ENCODE data around the gene PPP1CA. TPM values are rescaled to one million over a fixed set of nuclear protein-coding genes. Genes with fewer than 3 reads are reported as not detected.

Gene PPP1CA
- total RNA-seq, 1 experiment from 2014 or later, result 449 TPM

DNA sequence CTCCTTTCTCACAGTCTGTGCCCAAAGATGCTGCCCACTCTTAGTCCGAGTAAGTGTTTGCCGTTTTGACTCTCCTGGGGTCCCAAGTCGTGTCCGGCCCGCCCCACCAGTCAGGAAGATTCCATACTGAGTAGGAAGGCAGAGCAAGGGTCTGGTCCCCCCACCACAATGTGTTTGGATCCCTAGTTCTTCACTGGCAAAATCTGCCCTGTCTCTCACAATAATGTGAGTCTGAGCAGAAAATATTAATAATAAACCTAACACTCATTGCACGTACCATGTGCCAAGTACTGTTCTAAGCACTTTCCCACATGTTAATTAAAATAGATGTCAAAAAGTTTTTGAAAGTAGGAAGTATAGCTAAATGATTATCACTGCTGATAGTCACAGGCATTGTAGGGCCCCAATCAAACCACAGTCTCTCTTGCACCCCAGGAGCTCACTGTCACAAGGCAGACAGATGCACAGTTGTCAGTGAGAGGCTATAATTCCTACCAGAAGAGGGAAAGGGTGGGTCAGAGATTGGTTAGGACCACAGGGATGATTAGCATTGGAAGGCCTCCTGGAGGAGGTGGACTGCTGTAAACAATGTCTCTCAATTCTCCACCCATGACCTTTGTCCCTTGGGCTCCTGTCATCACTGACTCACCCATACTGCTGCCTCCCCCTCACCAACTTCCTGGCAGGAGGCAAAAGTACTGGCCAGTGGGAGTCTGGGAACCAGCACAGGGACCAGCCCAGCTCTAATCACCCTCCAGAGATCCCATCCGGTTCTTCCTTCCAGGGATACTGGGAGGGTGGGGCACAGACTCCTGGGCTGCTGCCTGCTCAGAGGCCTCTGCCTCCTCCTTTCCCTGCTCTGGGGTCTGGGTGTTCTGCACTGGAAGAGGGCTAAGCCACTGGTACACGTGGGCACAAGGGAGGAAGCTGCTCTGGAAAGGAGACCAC lies 47.3 kb downstream of the PPP1CA start:
- Histone ChIP-seq H3K36me3 (ENCODE audit: low read depth, low read length) (no peaks in the 10 kb centered on the region), H3K4me3 (ENCODE audit: low read length) (peak overlapping the region; percentile 77), H3K9me3 (ENCODE audit: low read length) (no peaks in the 10 kb centered on the region), H3K4me2 (ENCODE audit: low read length) (peak overlapping the region; percentile 92), H3K27me3 (ENCODE audit: low read length) (no peaks in the 10 kb centered on the region), H3K4me1 (ENCODE audit: insufficient read depth, low read length) (peaks cover 64% of the 10 kb centered on the region), H3K27ac (ENCODE audit: low read length) (peak overlapping the region; percentile 93), H3K9ac (ENCODE audit: low read length) (peak overlapping the region; percentile 87), H3K79me2 (ENCODE audit: low read length) (peaks cover 14% of the 10 kb centered on the region), H4K20me1 (ENCODE audit: low read length) (no peaks in the 10 kb centered on the region), H2AFZ (ENCODE audit: low read length) (peak overlapping the region; percentile 69; the same call in 1 of the 2 replicates), H3F3A (ENCODE audit: low read length, unreplicated experiment) (peaks cover 17% of the 10 kb centered on the region), H3K9me2 (replicated peaks; ENCODE audit: low read length) (no peaks in the 10 kb centered on the region)
- BruUV-seq (replicated peaks), result TSS peak; percentile 95
- POLR2A ChIA-PET (ENCODE audit: unreplicated experiment), result interaction anchor here (0.6 to 2.3 kb wide), 5 partner anchors 8 to 1663 kb away, joined by 3 to 32 read pairs (median 5); partner anchors contain the start of gene CLCF1
- DNase-seq (peak; percentile 99), ATAC-seq (peak; percentile 64)
- intact Hi-C loops (cut with micrococcal nuclease), result loop anchor here (1.0 kb wide), 1 partner anchor 8 kb away; no protein-coding TSS in a partner anchor
- CTCF ChIA-PET, result interaction anchor here (0.6 to 4.1 kb wide), 6 partner anchors 9 to 31 kb away, joined by 3 to 46 read pairs (median 8); partner anchors contain the start of gene CLCF1
- TF ChIP-seq, protein P1, sequence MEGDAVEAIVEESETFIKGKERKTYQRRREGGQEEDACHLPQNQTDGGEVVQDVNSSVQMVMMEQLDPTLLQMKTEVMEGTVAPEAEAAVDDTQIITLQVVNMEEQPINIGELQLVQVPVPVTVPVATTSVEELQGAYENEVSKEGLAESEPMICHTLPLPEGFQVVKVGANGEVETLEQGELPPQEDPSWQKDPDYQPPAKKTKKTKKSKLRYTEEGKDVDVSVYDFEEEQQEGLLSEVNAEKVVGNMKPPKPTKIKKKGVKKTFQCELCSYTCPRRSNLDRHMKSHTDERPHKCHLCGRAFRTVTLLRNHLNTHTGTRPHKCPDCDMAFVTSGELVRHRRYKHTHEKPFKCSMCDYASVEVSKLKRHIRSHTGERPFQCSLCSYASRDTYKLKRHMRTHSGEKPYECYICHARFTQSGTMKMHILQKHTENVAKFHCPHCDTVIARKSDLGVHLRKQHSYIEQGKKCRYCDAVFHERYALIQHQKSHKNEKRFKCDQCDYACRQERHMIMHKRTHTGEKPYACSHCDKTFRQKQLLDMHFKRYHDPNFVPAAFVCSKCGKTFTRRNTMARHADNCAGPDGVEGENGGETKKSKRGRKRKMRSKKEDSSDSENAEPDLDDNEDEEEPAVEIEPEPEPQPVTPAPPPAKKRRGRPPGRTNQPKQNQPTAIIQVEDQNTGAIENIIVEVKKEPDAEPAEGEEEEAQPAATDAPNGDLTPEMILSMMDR (conservative IDR thresholded peaks at IDR 0.05; ENCODE audit: low read depth, low read length), result peak; percentile 16; the same call in 1 of the 2 replicates
- no peak for TF ChIP-seq EZH2 (IDR thresholded peaks at IDR 0.05; ENCODE audit: low read length, unreplicated experiment)
- TF ChIP-seq EZH2phosphoT487 (IDR thresholded peaks at IDR 0.05; ENCODE audit: borderline replicate concordance, low read length), result no peak

DNA sequence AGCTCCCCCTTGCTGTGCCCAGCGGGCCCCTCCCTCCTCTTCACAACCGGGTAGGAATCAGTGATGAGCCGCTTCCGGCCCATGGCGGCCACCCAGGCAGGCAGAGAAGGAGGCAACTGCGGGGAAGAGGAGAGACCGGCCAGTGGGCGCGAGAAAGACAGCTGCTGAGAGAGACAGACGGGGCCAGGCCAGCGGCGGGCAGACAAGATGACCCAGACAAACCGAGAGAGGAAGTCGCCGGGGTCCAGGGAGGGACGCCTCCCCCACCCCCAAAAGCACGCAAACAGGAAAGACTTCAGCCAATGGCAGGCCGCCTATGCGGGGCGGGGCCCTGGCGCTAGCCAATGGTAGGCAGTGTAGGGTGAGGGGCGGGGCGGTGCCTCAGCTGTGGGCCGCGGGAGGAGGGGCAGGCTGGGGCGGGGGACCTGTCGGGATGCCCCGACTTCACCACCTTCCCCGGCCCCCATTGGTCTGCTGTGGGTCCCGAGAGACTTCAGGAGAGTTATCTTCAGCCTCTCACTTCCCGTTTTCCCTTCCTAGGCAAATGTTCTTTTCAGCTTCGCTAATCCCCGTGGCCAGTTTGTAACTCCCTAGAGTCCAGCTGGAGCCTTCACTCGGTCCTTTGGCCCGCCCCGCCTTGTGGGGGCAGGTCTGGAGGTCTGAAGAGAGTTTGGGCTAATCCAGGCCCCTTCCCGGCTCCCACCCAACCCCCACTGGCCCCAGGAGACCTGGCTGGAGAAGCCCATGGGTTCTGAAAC lies 48.2 kb downstream of the PPP1CA start, which contains the start of gene POLD4:
Gene POLD4 (minus strand): TSS at position 230 of the 758 bp plus-strand sequence. CDS start 147 bp downstream, at position 83.
- peak; percentile 54 for ATAC-seq
- peak; percentile 98 for DNase-seq
- TF ChIP-seq, protein P1 (conservative IDR thresholded peaks at IDR 0.05; ENCODE audit: low read depth, low read length), result no peak
- TF ChIP-seq EZH2phosphoT487 (IDR thresholded peaks at IDR 0.05; ENCODE audit: borderline replicate concordance, low read length) (no peak), EZH2 (IDR thresholded peaks at IDR 0.05; ENCODE audit: low read length, unreplicated experiment) (no peak)
- Histone ChIP-seq H2AFZ (ENCODE audit: low read length) (peak within 1 kb of the TSS; percentile 69), H3K27me3 (ENCODE audit: low read length) (no peaks in the 10 kb centered on the region), H4K20me1 (ENCODE audit: low read length) (no peaks in the 10 kb centered on the region), H3K9ac (ENCODE audit: low read length) (peak within 1 kb of the TSS; percentile 87), H3K4me3 (ENCODE audit: low read length) (peak within 1 kb of the TSS; percentile 77), H3K36me3 (ENCODE audit: low read depth, low read length) (no peaks in the 10 kb centered on the region), H3K79me2 (ENCODE audit: low read length) (peaks cover 14% of the 10 kb centered on the region), H3K9me3 (ENCODE audit: low read length) (no peaks in the 10 kb centered on the region), H3K27ac (ENCODE audit: low read length) (peak within 1 kb of the TSS; percentile 93), H3K9me2 (replicated peaks; ENCODE audit: low read length) (no peaks in the 10 kb centered on the region), H3F3A (ENCODE audit: low read length, unreplicated experiment) (peaks cover 17% of the 10 kb centered on the region), H3K4me1 (ENCODE audit: insufficient read depth, low read length) (peaks cover 63% of the 10 kb centered on the region), H3K4me2 (ENCODE audit: low read length) (peak within 1 kb of the TSS; percentile 92)
- no TSS peak for BruUV-seq (replicated peaks)
- intact Hi-C loops (cut with micrococcal nuclease), result loop anchor here (1.0 kb wide), 2 partner anchors 7 to 21 kb away; no protein-coding TSS in a partner anchor
- POLR2A ChIA-PET (ENCODE audit: unreplicated experiment), result interaction anchor here (0.5 to 2.3 kb wide), 9 partner anchors 20 to 234 kb away, joined by 3 to 32 read pairs (median 4); partner anchors contain the start of genes CLCF1 and KDM2A
- CTCF ChIA-PET, result interaction anchor here (0.5 to 4.1 kb wide), 8 partner anchors 8 to 48 kb away, joined by 3 to 46 read pairs (median 6); partner anchors contain the start of genes CLCF1 and PPP1CA
